IMR-90 (cell line): ENCODE results near the gene RGS19. TPM values are rescaled to one million over a fixed set of nuclear protein-coding genes. Genes with fewer than 3 reads are reported as not detected.
A peak's percentile ranks its signal among the peaks of the same experiment; 100 is the strongest.

Experiments used
- ATAC-seq: fragments of 200-7000 bp; cut with Tn5 transposase; 2 replicates; pipeline ENCODE4 v1.9.1; 2020; ENCODE audit warnings: low read depth, mild to moderate bottlenecking, moderate library complexity
- BruUV-seq: library from RNA; stranded (reverse); fragments of 400-500 nt; replicated peaks from 2 replicates; lab custom pipeline; 2021; lab: Mats Ljungman, UMichigan
- CTCF ChIA-PET: fragments of 300-600 bp; formaldehyde crosslinking; extraction: SDS; loops from one replicate; lab custom pipeline; 2021; ENCODE audit warnings: antibody characterized with exemption; lab: Yijun Ruan, JAX
- POLR2A ChIA-PET: fragments of 300-600 bp; sonication (Branson Sonifier 250); formaldehyde crosslinking; loops from one replicate; lab custom pipeline; 2022; ENCODE audit warnings: antibody characterized with exemption; ENCODE audit not compliant: unreplicated experiment; lab: Charles Lee
- DNase-seq: peaks from one replicate; pipeline ENCODE4 v3.0.0; 2013
- H2AFZ ChIP-seq: replicated peaks from 2 replicates; pipeline ENCODE3; 2013; ENCODE audit warnings: low read length, mild to moderate bottlenecking; ENCODE audit not compliant: poor library complexity
- H2AK5ac ChIP-seq: 2 replicates; pipeline ENCODE4 v1.6.1; 2013; ENCODE audit warnings: low read depth, low read length, inconsistent platforms
- H2AK9ac ChIP-seq: replicated peaks from 2 replicates; pipeline ENCODE3; 2013; ENCODE audit warnings: mild to moderate bottlenecking, low read depth, low read length, moderate library complexity; ENCODE audit not compliant: poor library complexity
- H2BK120ac ChIP-seq: 2 replicates; pipeline ENCODE4 v1.6.1; 2013; ENCODE audit warnings: low read depth, low read length, inconsistent platforms
- H2BK15ac ChIP-seq: 3 replicates; pipeline ENCODE4 v1.6.1; 2013; ENCODE audit warnings: low read depth, low read length, inconsistent platforms
- H2BK20ac ChIP-seq: 2 replicates; pipeline ENCODE4 v1.6.1; 2013; ENCODE audit warnings: low read depth, mild to moderate bottlenecking, inconsistent platforms, low read length, moderate library complexity
- H2BK5ac ChIP-seq: 2 replicates; pipeline ENCODE4 v1.6.1; 2013; ENCODE audit warnings: mild to moderate bottlenecking, low read depth, low read length, inconsistent platforms; ENCODE audit not compliant: poor library complexity, severe bottlenecking
- H3K14ac ChIP-seq: replicated peaks from 2 replicates; pipeline ENCODE4 v1.6.1; 2013; ENCODE audit warnings: low read depth, low read length, inconsistent platforms
- H3K18ac ChIP-seq: 2 replicates; pipeline ENCODE4 v1.6.1; 2013; ENCODE audit warnings: low read depth, low read length, control low read depth
- H3K23ac ChIP-seq: 2 replicates; pipeline ENCODE4 v1.6.1; 2013; ENCODE audit warnings: low read depth, low read length, inconsistent platforms
- H3K27ac ChIP-seq: 2 replicates; pipeline ENCODE4 v1.5.1; 2013; ENCODE audit warnings: mild to moderate bottlenecking, control low read depth, low read length; ENCODE audit not compliant: insufficient read depth
- H3K27me3 ChIP-seq: 2 replicates; pipeline ENCODE4 v1.6.1; 2013; ENCODE audit warnings: low read length; ENCODE audit not compliant: control insufficient read depth, insufficient read depth
- H3K36me3 ChIP-seq: 2 replicates; pipeline ENCODE4 v1.6.1; 2013; ENCODE audit warnings: low read length, mixed read lengths; ENCODE audit not compliant: control insufficient read depth, insufficient read depth
- H3K4ac ChIP-seq: 2 replicates; pipeline ENCODE4 v1.6.1; 2013; ENCODE audit warnings: low read depth, low read length, inconsistent platforms
- H3K4me1 ChIP-seq: 2 replicates; pipeline ENCODE4 v1.6.1; 2013; ENCODE audit warnings: low read length, mixed read lengths; ENCODE audit not compliant: control insufficient read depth, insufficient read depth
- H3K4me2 ChIP-seq: 2 replicates; pipeline ENCODE4 v1.6.1; 2013; ENCODE audit warnings: low read depth, mild to moderate bottlenecking, control low read depth, low read length, moderate library complexity
- H3K4me3 ChIP-seq: 2 replicates; pipeline ENCODE4 v1.5.1; 2013; ENCODE audit warnings: low read depth, mild to moderate bottlenecking, control low read depth, low read length, moderate library complexity; ENCODE audit not compliant: insufficient read depth
- H3K56ac ChIP-seq: 2 replicates; pipeline ENCODE4 v1.6.1; 2013; ENCODE audit warnings: low read length, inconsistent platforms; ENCODE audit not compliant: insufficient read depth; ENCODE audit errors: extremely low read depth
- H3K79me1 ChIP-seq, 2 experiments: 2 replicates each; pipeline ENCODE4 v1.6.1; 2013; ENCODE audit warnings: low read length in 2 of 2, inconsistent platforms in 1 of 2, low read depth in 1 of 2
- H3K9ac ChIP-seq: 2 replicates; pipeline ENCODE4 v1.6.1; 2013; ENCODE audit warnings: low read depth, low read length, control low read depth
- H3K9me1 ChIP-seq: 2 replicates; pipeline ENCODE4 v1.6.1; 2013; ENCODE audit warnings: low read length, inconsistent platforms; ENCODE audit not compliant: insufficient read depth
- H3K9me3 ChIP-seq: 2 replicates; pipeline ENCODE4 v1.6.1; 2013; ENCODE audit warnings: low read length; ENCODE audit not compliant: control insufficient read depth, insufficient read depth
- H4K20me1 ChIP-seq: 2 replicates; pipeline ENCODE4 v1.6.1; 2013; ENCODE audit warnings: low read length, inconsistent platforms; ENCODE audit not compliant: insufficient read depth
- H4K5ac ChIP-seq: 2 replicates; pipeline ENCODE4 v1.6.1; 2013; ENCODE audit warnings: mild to moderate bottlenecking, low read depth, low read length, control low read depth
- H4K8ac ChIP-seq, 2 experiments: 2 replicates each; pipeline ENCODE4 v1.6.1; 2013; ENCODE audit warnings: low read depth in 2 of 2, low read length in 2 of 2, control low read depth in 1 of 2, inconsistent platforms in 1 of 2
- H4K91ac ChIP-seq: 2 replicates; pipeline ENCODE4 v1.6.1; 2013; ENCODE audit warnings: low read depth, low read length, inconsistent platforms; ENCODE audit not compliant: insufficient read depth
- FOS ChIP-seq: fragments of 150-350 bp; IDR thresholded peaks from 2 replicates; pipeline ENCODE4 v1.6.1; 2016; ENCODE audit warnings: low read depth, low read length
- MXI1 ChIP-seq: IDR thresholded peaks from 2 replicates; pipeline ENCODE4 v1.6.1; 2012; ENCODE audit warnings: low read depth, mild to moderate bottlenecking, low read length, moderate library complexity, borderline replicate concordance
- POLR2A ChIP-seq: IDR thresholded peaks from 2 replicates; pipeline ENCODE4 v1.6.1; 2012; ENCODE audit warnings: mild to moderate bottlenecking, low read depth, low read length
- RCOR1 ChIP-seq: IDR thresholded peaks from 2 replicates; pipeline ENCODE4 v1.6.1; 2012; ENCODE audit warnings: mild to moderate bottlenecking, low read length, improper control_type of control experiment; ENCODE audit not compliant: insufficient replicate concordance
- WGBS, 2 experiments: methylation state at CpG; one replicate each; pipeline versions ENCODE4 v1.1.5 to v1.1.7; 2013; ENCODE audit warnings: missing lambda C conversion rate in 2 of 2; ENCODE audit not compliant: insufficient read length in 1 of 2; ENCODE audit errors: extremely low coverage in 2 of 2; 5-methylcytosine and 5-hydroxymethylcytosine counted together
- dilution Hi-C: fragments of 300-500 bp; cut with HindIII; formaldehyde crosslinking; loops from one replicate; pipeline ENCODE4 v1.14.3; 2018; ENCODE audit warnings: low sequenced_read_pairs; ENCODE audit not compliant: unreplicated experiment
- in situ Hi-C: fragments of 300-500 bp; cut with MboI; formaldehyde crosslinking; loops from 3 replicates; pipeline ENCODE4 v1.14.3; 2019; ENCODE audit warnings: low sequenced_read_pairs, inconsistent platforms, mixed read lengths
- intact Hi-C: fragments of 100-400 bp; cut with micrococcal nuclease; formaldehyde crosslinking; loops from 2 replicates; pipeline ENCODE4 v1.10.0; 2022
- polyA plus RNA-seq, 3 experiments: library from polyadenylated mRNA; depleted of rRNA; stranded (reverse); fragments of >200 nt; gene quantifications; 2 replicates each; pipeline ENCODE4 v1.2.3, GENCODE V29; 2012; ENCODE audit warnings: low replicate concordance in 1 of 3
- total RNA-seq: library from RNA; depleted of rRNA; stranded (reverse); fragments of >200 nt; gene quantifications from 2 replicates; pipeline ENCODE4 v1.2.3, GENCODE V29; 2012

The RGS19 gene
- total and polyA plus RNA-seq, 2 of the 4 experiments (the other 2 are of a cell fraction): 7.7 to 17.5 TPM

DNA sequence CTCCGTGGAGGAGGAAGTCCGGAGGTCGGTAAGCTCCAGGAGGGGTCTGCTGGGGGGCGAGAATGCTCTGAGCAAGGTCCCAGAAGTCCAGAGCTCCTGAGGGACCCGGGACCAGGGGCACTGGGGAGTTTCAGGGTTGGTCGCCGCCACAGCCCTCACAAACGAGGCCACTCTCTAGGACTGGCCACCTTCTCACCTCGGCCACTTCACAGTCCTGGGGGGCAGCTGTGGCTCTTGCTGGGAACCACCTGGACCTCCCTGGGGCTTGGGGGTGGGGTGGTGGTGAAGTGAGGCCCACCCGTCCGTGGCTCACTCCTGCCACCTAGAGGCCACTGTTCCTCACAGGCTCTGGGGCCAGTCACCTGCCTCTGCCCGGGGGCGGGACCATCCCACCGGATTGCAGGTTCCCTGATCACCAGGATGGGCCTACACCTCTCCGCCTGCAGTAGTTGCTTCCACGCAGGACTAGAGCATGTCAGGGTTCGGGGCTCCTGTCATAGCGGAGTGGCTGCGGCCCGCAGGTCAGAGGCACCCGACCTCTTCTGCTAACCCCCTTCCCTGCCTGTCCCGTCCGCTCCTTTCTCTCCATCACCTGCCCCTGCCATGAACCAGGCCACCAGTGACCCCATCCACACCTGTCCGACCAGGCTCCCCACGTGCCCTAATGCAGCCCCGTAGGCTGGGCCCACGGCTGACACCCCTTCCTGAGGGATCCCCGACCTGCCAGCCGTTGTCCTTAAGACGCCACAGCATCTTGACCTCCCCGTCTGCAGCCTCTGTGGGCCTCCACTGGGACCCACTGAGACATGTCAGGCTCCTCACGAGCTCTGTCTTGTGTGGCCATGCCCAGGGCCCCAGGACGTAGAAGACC lies 21.5 kb downstream of the RGS19 start (continued):
- TF ChIP-seq RCOR1 (no peak), FOS (no peak), POLR2A (no peak)

- H3K9me3 ChIP-seq: no peaks in the 10 kb centered on the region
- peaks cover 2% of the 10 kb centered on the region for H3K9me1 ChIP-seq
- H3K4ac ChIP-seq: no peak overlapping the region
- BruUV-seq: no TSS peak
- H3K36me3 ChIP-seq: no peaks in the 10 kb centered on the region
- H2AK9ac ChIP-seq: peak overlapping the region; percentile 56
- no peak overlapping the region for H4K5ac ChIP-seq
- no peak for TF ChIP-seq FOS
- no peak for TF ChIP-seq RCOR1
- no peak for TF ChIP-seq MXI1
- in situ Hi-C loops: no loop called here
- H3K23ac ChIP-seq: no peak overlapping the region
- H3K56ac ChIP-seq: no peak overlapping the region
- dilution Hi-C loops: no loop called here
- no peak overlapping the region for H3K18ac ChIP-seq
- intact Hi-C loops: loop anchor here (2.0 to 5.0 kb wide), 4 partner anchors 18 to 520 kb away; partner anchors contain the start of genes PRPF6 and PTK6
- H2AK5ac ChIP-seq: no peak overlapping the region
- ChIA-PET POLR2A (no interaction called here), CTCF (interaction anchor here (1.8 kb wide), 1 partner anchor 12 kb away, joined by 6 read pairs; no protein-coding TSS in a partner anchor)
- no peak for DNase-seq
- H3K27ac ChIP-seq: no peak overlapping the region
- H2BK5ac ChIP-seq: no peak overlapping the region
- no peak overlapping the region for H3K4me3 ChIP-seq
- H2BK20ac ChIP-seq: no peak overlapping the region
- no peaks in the 10 kb centered on the region for H4K20me1 ChIP-seq
- no peak for ATAC-seq
- peaks cover 7% of the 10 kb centered on the region; the same call in 1 of the 2 replicates for H3K27me3 ChIP-seq
- H4K8ac ChIP-seq: no peak overlapping the region
- no peak overlapping the region for H2BK15ac ChIP-seq
- no peak overlapping the region for H2BK120ac ChIP-seq
- no peak overlapping the region for H3K14ac ChIP-seq
- peaks cover under 1 to 2% of the 10 kb centered on the region in 2 experiments; a peak in 3 of 4 replicates for H3K79me1 ChIP-seq
- peaks cover 6% of the 10 kb centered on the region for H3K4me1 ChIP-seq
- peak overlapping the region; percentile 64 for H2AFZ ChIP-seq
- no peak overlapping the region for H3K9ac ChIP-seq
- no peak overlapping the region for H3K4me2 ChIP-seq
- no peak overlapping the region for H4K91ac ChIP-seq
- WGBS, 2 experiments: 78% methylated on average over 36 of the region's 39 CpGs; no CpG with 5 or more reads in 1 of the 2 experiments
These were observed 22.3 kb downstream of the RGS19 start for GRCh38 chr20:64056889-64057627.
